SU-DHL-6 (cell line): ENCODE measurements around the gene PGF.

ENCODE experiments used
- EZH2phosphoT487 ChIP-seq: fragments of 200-600 bp; sonication (generic), shearing (Covaris generic); conservative IDR thresholded peaks from 2 replicates; pipeline ENCODE4 v1.6.1; 2018; ENCODE audit warnings: mild to moderate bottlenecking, antibody characterized with exemption, low read length, moderate library complexity, mixed read lengths
- TF ChIP-seq, protein P1 (sequence below): fragments of 200-600 bp; sonication (generic); IDR thresholded peaks from one replicate; pipeline ENCODE4 v1.5.1; 2017; ENCODE audit warnings: antibody characterized with exemption, mild to moderate bottlenecking, low read length, moderate library complexity; ENCODE audit not compliant: insufficient read depth, poor library complexity, severe bottlenecking

DNA sequence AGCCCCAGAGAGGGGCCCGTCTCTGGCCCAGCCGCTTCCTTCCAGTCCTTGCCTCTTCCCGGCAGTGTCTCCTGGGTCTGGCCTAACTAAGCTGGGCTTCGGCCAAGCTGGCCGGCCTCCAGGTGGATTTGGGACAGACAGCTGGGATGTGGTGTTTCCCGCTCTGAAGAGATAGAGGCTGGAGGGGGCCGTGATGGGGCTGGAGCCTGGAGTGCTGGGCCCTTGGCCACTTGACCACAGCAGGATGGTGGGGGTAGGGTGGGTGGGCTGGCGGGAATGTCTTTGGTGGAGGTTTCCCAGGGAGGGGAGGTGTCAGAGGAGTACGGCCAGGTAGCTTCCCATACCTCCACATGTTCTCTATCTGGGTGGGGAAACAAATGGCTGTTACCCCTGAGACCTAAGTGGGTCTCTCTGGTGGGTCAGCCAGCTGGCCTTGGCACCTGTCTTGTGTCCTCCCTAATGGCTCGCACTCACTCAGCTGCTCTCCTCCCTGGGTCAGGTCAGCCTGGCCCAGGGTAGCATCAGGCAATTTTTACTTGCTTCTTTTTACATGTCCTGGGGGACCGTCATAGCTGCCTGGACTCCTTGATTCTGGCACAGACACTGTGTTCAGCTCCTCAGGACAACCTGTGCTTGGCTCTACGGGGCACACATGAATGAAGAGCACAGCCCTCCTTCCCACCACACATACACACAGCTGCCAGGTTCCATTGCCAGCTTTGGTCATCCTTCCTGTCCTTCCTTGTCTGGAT lies 19.8 kb upstream of the PGF start:
- TF ChIP-seq, protein P1, sequence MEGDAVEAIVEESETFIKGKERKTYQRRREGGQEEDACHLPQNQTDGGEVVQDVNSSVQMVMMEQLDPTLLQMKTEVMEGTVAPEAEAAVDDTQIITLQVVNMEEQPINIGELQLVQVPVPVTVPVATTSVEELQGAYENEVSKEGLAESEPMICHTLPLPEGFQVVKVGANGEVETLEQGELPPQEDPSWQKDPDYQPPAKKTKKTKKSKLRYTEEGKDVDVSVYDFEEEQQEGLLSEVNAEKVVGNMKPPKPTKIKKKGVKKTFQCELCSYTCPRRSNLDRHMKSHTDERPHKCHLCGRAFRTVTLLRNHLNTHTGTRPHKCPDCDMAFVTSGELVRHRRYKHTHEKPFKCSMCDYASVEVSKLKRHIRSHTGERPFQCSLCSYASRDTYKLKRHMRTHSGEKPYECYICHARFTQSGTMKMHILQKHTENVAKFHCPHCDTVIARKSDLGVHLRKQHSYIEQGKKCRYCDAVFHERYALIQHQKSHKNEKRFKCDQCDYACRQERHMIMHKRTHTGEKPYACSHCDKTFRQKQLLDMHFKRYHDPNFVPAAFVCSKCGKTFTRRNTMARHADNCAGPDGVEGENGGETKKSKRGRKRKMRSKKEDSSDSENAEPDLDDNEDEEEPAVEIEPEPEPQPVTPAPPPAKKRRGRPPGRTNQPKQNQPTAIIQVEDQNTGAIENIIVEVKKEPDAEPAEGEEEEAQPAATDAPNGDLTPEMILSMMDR: no peak
- TF ChIP-seq EZH2phosphoT487: no peak
